OCI-LY3 (cell line): ENCODE measurements around the gene PIEZO2.

Experiments used
- CTCF ChIP-seq: fragments of 200-600, 300-600 bp; sonication (generic); IDR thresholded peaks from 2 replicates; pipeline ENCODE4 v1.5.1; 2014; ENCODE audit warnings: antibody characterized with exemption, low read length, low read depth
- EZH2phosphoT487 ChIP-seq: fragments of 200-600 bp; shearing (Covaris generic); IDR thresholded peaks from 2 replicates; pipeline ENCODE4 v1.6.1; 2018; ENCODE audit warnings: antibody characterized with exemption, mixed run types, low read depth

- TF ChIP-seq CTCF: no peak
- TF ChIP-seq EZH2phosphoT487: no peak
These were observed 221.2 kb downstream of the PIEZO2 start for GRCh38 chr18:10928011-10928771.
